ENCODE results near the gene MMP19.

GRCh38 chr12:55823419-55823818 is 19.3 kb downstream of the MMP19 start:
- no peak for TF ChIP-seq CTCF (conservative IDR thresholded peaks at IDR 0.05 in 1 of 2, IDR thresholded peaks at IDR 0.05 in 1 of 2; ENCODE audit: extremely low read depth in 1 of 2, insufficient read depth in 1 of 2, low read depth in 1 of 2, low read length in 2 of 2)
- no peak for TF ChIP-seq EZH2 (IDR thresholded peaks at IDR 0.05; ENCODE audit: borderline replicate concordance, low read length)

Measured in mammary epithelial cell (primary cell).